Activated CD4-positive, alpha-beta memory T cell treated with anti-CD3 and anti-CD28 coated beads, Interleukin-2, amount 10 ng/mL, durations not matched to agents 7 days and 5 days (primary cell): ENCODE measurements around the gene SH2D2A. TPM values are rescaled to one million over a fixed set of nuclear protein-coding genes. Genes with fewer than 3 reads are reported as not detected.

Experiments used
- CTCF ChIA-PET: fragments of 350-600 bp; sonication (Branson Sonifier 250); formaldehyde crosslinking; loops from one replicate; lab custom pipeline; 2021; ENCODE audit warnings: antibody characterized with exemption, inconsistent platforms; lab: Charles Lee
- POLR2A ChIA-PET: fragments of 350-600 bp; sonication (Branson Sonifier 250); formaldehyde crosslinking; loops from one replicate; lab custom pipeline; 2021; ENCODE audit warnings: antibody characterized with exemption; lab: Charles Lee
- DNase-seq: peaks from one replicate; pipeline ENCODE4 v3.0.0-alpha.2; 2020
- H3K27ac Mint-ChIP-seq: one replicate; pipeline ENCODE4 v1.8.0; 2021; ENCODE audit warnings: mild to moderate bottlenecking, mixed read lengths
- H3K27me3 Mint-ChIP-seq: one replicate; pipeline ENCODE4 v1.8.0; 2021; ENCODE audit warnings: mixed read lengths
- H3K36me3 Mint-ChIP-seq: one replicate; pipeline ENCODE4 v1.8.0; 2021; ENCODE audit warnings: low read depth, mixed read lengths
- H3K4me1 Mint-ChIP-seq: one replicate; pipeline ENCODE4 v1.8.0; 2021; ENCODE audit warnings: mixed read lengths
- H3K4me3 Mint-ChIP-seq: one replicate; pipeline ENCODE4 v1.8.0; 2021; ENCODE audit warnings: mild to moderate bottlenecking, mixed read lengths
- H3K9me3 Mint-ChIP-seq: one replicate; pipeline ENCODE4 v1.8.0; 2021; ENCODE audit warnings: mixed read lengths
- total RNA-seq, 2 experiments: library from RNA; stranded (reverse); gene quantifications; one replicate each; pipeline ENCODE4 v1.2.3, GENCODE V29; 2021

SH2D2A gene
- total RNA-seq, 2 experiments from 2014 or later: 192 to 193 TPM

DNA sequence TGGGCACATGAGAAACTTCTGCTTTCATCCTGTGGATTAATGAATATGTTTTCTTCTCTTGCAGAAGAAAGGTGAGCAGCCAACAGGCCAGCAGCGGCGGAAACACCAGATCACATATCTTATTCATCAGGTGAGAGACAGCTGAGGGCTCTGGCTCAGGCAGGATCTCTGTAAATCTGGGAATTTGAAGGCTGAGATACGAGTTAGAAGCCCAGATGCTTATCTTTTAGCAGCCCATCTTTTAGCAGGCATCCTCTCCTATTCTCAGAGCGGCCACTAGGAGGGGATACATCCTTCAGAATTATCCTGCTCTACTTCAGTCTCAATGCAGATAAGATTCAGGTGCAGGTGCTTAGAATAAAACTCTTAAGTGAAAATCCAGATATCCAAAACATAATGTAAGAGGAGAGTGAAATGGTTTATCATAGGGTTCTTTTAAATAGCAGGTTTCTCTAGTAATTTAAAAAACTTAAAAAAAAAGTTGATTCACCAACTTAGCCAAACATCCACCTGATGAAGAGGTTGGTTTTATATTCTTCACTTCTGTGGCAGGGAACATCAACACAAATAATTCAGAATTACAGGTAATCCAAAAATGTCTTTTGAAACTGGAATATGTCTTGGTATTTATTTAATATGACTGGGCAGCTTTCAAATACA is 19.3 kb downstream of the SH2D2A start:
- DNase-seq: peak; percentile 70
- CTCF ChIA-PET: interaction anchor here (0.8 to 13.6 kb wide), 12 partner anchors 10 to 92 kb away, joined by 3 to 238 read pairs (median 5); partner anchors contain the start of genes INSRR, ISG20L2, METTL25B and NTRK1
- Mint-ChIP-seq H3K4me3 (no peak overlapping the region), H3K27me3 (no peaks in the 10 kb centered on the region), H3K27ac (no peak overlapping the region), H3K4me1 (peaks cover 24% of the 10 kb centered on the region), H3K9me3 (no peaks in the 10 kb centered on the region), H3K36me3 (peaks cover 76% of the 10 kb centered on the region)
- POLR2A ChIA-PET: interaction anchor here (0.8 to 5.5 kb wide), 5 partner anchors 11 to 70 kb away, joined by 3 to 38 read pairs (median 8); partner anchors contain the start of genes INSRR, METTL25B and NTRK1

DNA sequence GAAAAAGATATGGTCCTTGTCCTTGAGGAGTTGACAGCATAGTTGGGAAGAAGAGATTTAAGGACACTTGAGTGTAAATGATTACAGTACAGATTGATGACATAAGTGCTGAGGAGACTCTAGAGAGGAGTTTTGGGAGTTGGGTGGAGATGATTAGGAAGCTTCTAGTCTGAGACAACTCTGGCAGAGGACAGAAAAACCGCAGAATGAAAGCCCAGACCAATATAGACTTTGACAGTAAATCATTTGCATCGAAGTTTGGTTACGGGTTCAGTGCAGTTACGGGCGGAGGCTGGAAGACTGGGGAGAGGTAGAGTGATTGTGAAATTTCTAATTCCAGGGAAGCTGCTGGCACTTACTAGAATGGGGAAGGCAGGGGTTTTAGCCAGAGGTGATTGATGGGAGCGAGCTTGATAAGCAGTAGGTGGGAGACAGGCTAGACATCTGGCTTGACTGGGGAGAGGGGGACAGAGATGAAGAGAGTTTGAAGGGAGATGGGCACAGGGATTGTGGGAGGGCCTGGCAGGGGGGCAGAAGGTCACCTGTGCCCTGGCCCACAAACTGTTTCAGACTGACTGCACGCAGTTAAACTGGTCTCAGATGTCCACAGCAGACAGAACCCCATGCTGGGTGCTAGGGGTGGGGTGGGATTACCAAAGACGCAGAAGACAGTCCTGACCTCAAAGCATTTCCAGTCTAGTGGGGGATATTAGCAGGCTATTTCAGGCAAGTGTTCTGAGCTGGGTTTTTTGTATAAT is 20.1 kb downstream of the SH2D2A start:
- H3K9me3 Mint-ChIP-seq: no peaks in the 10 kb centered on the region
- H3K27me3 Mint-ChIP-seq: no peaks in the 10 kb centered on the region
- DNase-seq: no peak
- ChIA-PET CTCF (interaction anchor here (0.8 to 13.6 kb wide), 11 partner anchors 12 to 93 kb away, joined by 3 to 238 read pairs (median 4); partner anchors contain the start of genes INSRR, ISG20L2, METTL25B and NTRK1), POLR2A (interaction anchor here (1.5 to 5.5 kb wide), 3 partner anchors 12 to 69 kb away, joined by 8 to 38 read pairs (median 15); partner anchors contain the start of genes INSRR, METTL25B and NTRK1)
- no peak overlapping the region for H3K27ac Mint-ChIP-seq
- no peak overlapping the region for H3K4me3 Mint-ChIP-seq
- peaks cover 77% of the 10 kb centered on the region for H3K36me3 Mint-ChIP-seq
- H3K4me1 Mint-ChIP-seq: peaks cover 15% of the 10 kb centered on the region

- no peak for DNase-seq
- Mint-ChIP-seq H3K4me1 (peaks cover 8% of the 10 kb centered on the region), H3K4me3 (no peak overlapping the region), H3K27me3 (no peaks in the 10 kb centered on the region), H3K27ac (no peak overlapping the region), H3K9me3 (no peaks in the 10 kb centered on the region), H3K36me3 (peaks cover 77% of the 10 kb centered on the region)
- CTCF ChIA-PET: interaction anchor here (1.4 to 13.6 kb wide), 8 partner anchors 13 to 94 kb away, joined by 3 to 238 read pairs (median 12); partner anchors contain the start of genes INSRR, NTRK1, PEAR1 and SH2D2A
- POLR2A ChIA-PET: interaction anchor here (1.5 to 5.5 kb wide), 3 partner anchors 11 to 65 kb away, joined by 3 to 38 read pairs (median 8); partner anchors contain the start of genes INSRR and NTRK1
Measured at GRCh38 chr1:156795787-156796186, 20.9 kb downstream of the SH2D2A start.

GRCh38 chr1:156795374-156795733 is 21.3 kb downstream of the SH2D2A start:
- peaks cover 5% of the 10 kb centered on the region for H3K4me1 Mint-ChIP-seq
- no peak overlapping the region for H3K4me3 Mint-ChIP-seq
- ChIA-PET POLR2A (interaction anchor here (1.3 to 5.5 kb wide), 4 partner anchors 10 to 67 kb away, joined by 3 to 38 read pairs (median 6); partner anchors contain the start of genes INSRR, ISG20L2, METTL25B and NTRK1), CTCF (interaction anchor here (1.4 to 13.6 kb wide), 6 partner anchors 13 to 94 kb away, joined by 3 to 238 read pairs (median 19); partner anchors contain the start of genes INSRR, NTRK1 and PEAR1)
- no peak overlapping the region for H3K27ac Mint-ChIP-seq
- peaks cover 74% of the 10 kb centered on the region for H3K36me3 Mint-ChIP-seq
- no peaks in the 10 kb centered on the region for H3K27me3 Mint-ChIP-seq
- H3K9me3 Mint-ChIP-seq: no peaks in the 10 kb centered on the region
- no peak for DNase-seq

DNA sequence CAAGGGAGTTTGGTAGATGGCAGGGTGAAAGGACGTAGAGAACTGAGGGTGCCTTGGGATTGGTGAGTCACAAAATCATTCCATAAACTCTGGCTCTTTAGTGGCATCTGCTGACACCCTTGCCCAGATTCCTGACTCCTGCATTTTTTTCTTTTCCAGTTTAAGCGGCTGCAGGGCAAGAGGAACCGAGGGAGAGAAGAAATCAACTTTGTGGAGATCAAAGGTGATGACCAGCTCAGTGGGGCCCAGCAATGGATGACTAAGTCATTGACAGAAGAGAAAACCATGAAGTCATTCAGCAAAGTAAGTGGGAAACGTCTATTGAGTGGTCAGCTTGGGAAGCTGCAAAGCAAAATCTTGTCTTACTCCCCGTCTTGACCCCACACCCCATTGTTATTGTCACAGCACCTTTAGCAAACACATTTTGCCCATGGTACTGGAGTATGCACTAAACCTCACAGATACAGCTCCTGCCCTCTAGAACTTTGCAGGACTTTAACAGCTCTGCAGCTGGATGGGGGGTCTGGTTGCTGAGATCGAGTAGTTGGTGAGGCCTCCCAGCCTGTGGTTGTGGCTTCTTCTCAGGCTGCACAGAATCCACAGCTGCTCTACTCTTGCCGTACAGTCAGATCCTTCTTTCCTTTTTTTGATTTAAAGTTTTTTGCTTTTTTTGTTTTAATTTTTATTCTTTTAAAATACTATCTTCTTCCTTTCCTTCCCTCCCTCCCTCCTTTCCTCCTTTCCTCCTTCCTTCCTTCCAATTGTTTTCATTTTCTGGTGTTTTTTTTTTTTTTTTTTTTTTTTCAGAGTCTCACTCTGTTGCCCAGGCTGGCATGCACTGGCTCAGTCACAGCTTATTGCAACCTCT is 21.9 kb downstream of the SH2D2A start:
- DNase-seq: no peak
- ChIA-PET CTCF (interaction anchor here (0.9 to 13.6 kb wide), 7 partner anchors 12 to 105 kb away, joined by 3 to 238 read pairs (median 18); partner anchors contain the start of genes INSRR, NTRK1 and PEAR1), POLR2A (interaction anchor here (1.1 to 5.5 kb wide), 4 partner anchors 10 to 66 kb away, joined by 3 to 38 read pairs (median 3); partner anchors contain the start of genes HDGF, INSRR, ISG20L2 and METTL25B)
- Mint-ChIP-seq H3K4me3 (no peak overlapping the region), H3K27ac (no peak overlapping the region), H3K27me3 (no peaks in the 10 kb centered on the region), H3K9me3 (no peaks in the 10 kb centered on the region), H3K36me3 (peaks cover 74% of the 10 kb centered on the region), H3K4me1 (peaks cover 9% of the 10 kb centered on the region)

- Mint-ChIP-seq H3K4me1 (peaks cover 12% of the 10 kb centered on the region), H3K27me3 (no peaks in the 10 kb centered on the region), H3K4me3 (no peak overlapping the region), H3K27ac (no peak overlapping the region), H3K9me3 (no peaks in the 10 kb centered on the region), H3K36me3 (peaks cover 66% of the 10 kb centered on the region)
- CTCF ChIA-PET: interaction anchor here (1.1 to 3.7 kb wide), 4 partner anchors 12 to 101 kb away, joined by 3 to 12 read pairs (median 4); no protein-coding TSS in a partner anchor
- no peak for DNase-seq
- POLR2A ChIA-PET: interaction anchor here (1.0 to 2.1 kb wide), 3 partner anchors 11 to 23 kb away, joined by 3 to 7 read pairs (median 6); no protein-coding TSS in a partner anchor
Measured at GRCh38 chr1:156789621-156790318, 26.9 kb downstream of the SH2D2A start.

DNA sequence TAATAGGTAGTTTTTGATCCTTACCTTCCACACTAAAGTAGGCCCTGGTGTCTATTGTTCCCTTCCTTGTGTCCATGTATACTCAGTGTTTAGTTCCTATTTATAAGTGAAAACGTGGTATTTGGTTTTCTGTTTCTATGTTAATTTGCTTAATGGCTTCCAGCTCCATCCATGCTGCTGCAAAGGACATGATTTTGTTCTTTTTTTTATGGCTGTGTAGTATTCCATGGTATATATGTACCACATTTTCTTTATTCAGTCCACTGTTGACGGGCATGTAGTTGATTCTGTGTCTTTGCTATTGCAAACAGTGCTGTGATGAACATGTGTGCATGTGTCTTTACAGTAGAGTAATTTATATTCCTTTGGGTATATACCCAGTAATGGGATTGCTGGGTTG is 28.5 kb downstream of the SH2D2A start:
- no peak for DNase-seq
- Mint-ChIP-seq H3K27ac (no peak overlapping the region), H3K4me3 (no peak overlapping the region), H3K9me3 (no peaks in the 10 kb centered on the region), H3K27me3 (no peaks in the 10 kb centered on the region), H3K36me3 (peaks cover 60% of the 10 kb centered on the region), H3K4me1 (peaks cover 12% of the 10 kb centered on the region)
- POLR2A ChIA-PET: interaction anchor here (1.2 to 2.0 kb wide), 3 partner anchors 10 to 13 kb away, joined by 3 to 6 read pairs (median 3); no protein-coding TSS in a partner anchor
- CTCF ChIA-PET: interaction anchor here (0.7 to 3.7 kb wide), 4 partner anchors 21 to 72 kb away, joined by 3 to 12 read pairs (median 4); partner anchors contain the start of gene PRCC

GRCh38 chr1:156786640-156787039 is 30.0 kb downstream of the SH2D2A start:
- Mint-ChIP-seq H3K27ac (no peak overlapping the region), H3K4me3 (no peak overlapping the region), H3K27me3 (no peaks in the 10 kb centered on the region), H3K4me1 (peaks cover 22% of the 10 kb centered on the region), H3K9me3 (no peaks in the 10 kb centered on the region), H3K36me3 (peaks cover 60% of the 10 kb centered on the region)
- CTCF ChIA-PET: interaction anchor here (3.7 kb wide), 1 partner anchor 60 kb away, joined by 12 read pairs; no protein-coding TSS in a partner anchor
- POLR2A ChIA-PET: no interaction called here
- no peak for DNase-seq

- CTCF ChIA-PET: interaction anchor here (1.0 to 1.7 kb wide), 5 partner anchors 15 to 96 kb away, joined by 3 to 8 read pairs (median 4); partner anchors contain the start of gene NTRK1
- Mint-ChIP-seq H3K9me3 (no peaks in the 10 kb centered on the region), H3K4me1 (peaks cover 29% of the 10 kb centered on the region), H3K4me3 (no peak overlapping the region), H3K27me3 (no peaks in the 10 kb centered on the region), H3K36me3 (peaks cover 62% of the 10 kb centered on the region), H3K27ac (no peak overlapping the region)
- POLR2A ChIA-PET: interaction anchor here (0.6 to 1.1 kb wide), 2 partner anchors 9 to 86 kb away, joined by 3 to 4 read pairs; no protein-coding TSS in a partner anchor
- DNase-seq: no peak
Measured at GRCh38 chr1:156785458-156785857, 31.2 kb downstream of the SH2D2A start.

DNA sequence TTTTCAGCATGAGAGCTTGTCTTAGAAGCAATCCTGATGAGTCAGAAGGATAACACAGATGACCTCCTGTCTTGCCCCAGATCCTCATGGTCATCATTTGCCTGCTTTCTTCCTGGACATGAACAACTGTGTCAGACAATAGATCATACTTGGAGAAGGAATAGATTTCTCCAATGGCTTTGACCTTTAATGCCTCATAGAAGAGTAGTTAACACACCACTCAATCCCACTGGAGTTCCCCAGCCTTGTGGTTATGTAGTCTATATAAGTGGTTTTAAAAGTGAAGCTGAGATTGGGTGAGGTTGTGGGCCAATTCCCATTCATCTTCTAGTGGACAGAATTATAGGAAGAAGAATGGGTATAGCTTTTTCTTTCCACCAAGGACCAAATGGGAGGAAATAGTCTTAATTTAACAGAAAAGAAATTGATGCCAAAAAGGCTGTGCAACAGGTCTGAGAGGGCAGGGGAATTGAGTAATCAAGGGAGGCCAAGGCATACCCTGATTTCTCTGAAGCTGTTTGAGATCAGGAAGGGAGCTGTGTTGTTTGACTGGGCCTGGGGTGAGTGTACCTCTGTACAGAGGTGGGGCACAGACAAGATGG is 35.0 kb downstream of the SH2D2A start:
- Mint-ChIP-seq H3K27ac (no peak overlapping the region), H3K4me3 (no peak overlapping the region), H3K36me3 (peaks cover 47% of the 10 kb centered on the region), H3K4me1 (peaks cover 32% of the 10 kb centered on the region), H3K27me3 (no peaks in the 10 kb centered on the region), H3K9me3 (no peaks in the 10 kb centered on the region)
- ChIA-PET CTCF (interaction anchor here (1.0 to 2.0 kb wide), 6 partner anchors 12 to 109 kb away, joined by 3 to 9 read pairs (median 5); no protein-coding TSS in a partner anchor), POLR2A (interaction anchor here (0.8 to 1.3 kb wide), 5 partner anchors 9 to 53 kb away, joined by 3 to 4 read pairs (median 4); partner anchors contain the start of genes HDGF, ISG20L2, METTL25B and SH2D2A)
- DNase-seq: no peak
